Adrenal gland (tissue), 5 donors: ENCODE results near the gene TET2.

Experiments used
- CTCF ChIP-seq, 6 experiments: fragments of 450-650 bp in 4 of 6; fragments of 200-600 bp in 2 of 6; sonication (generic) in 1 of 6; IDR thresholded peaks; 1 replicate in 5 of 6; 2 replicates in 1 of 6; pipeline versions ENCODE4 v1.5.1 to v1.8.0; 2016 to 2021; ENCODE audit warnings: antibody characterized with exemption in 6 of 6, mild to moderate bottlenecking in 2 of 6, moderate library complexity in 1 of 6
- POLR2A ChIP-seq, 2 donors: fragments of 450-650 bp; IDR thresholded peaks; one replicate each; pipeline ENCODE4 v1.6.1; 2017; ENCODE audit warnings: antibody characterized with exemption in 2 of 2, mild to moderate bottlenecking in 2 of 2, moderate library complexity in 1 of 2
- donor health status: DM: no; HTN: no; CAD: no.

GRCh38 chr4:105279314-105279713, 132.6 kb downstream of the TET2 start:
- TF ChIP-seq CTCF (IDR thresholded peaks at IDR 0.05) = no peak
- no peak for TF ChIP-seq POLR2A (IDR thresholded peaks at IDR 0.05)
